ENCODE measurements around the gene SMS.
"Not testable (repeated sequence)": the region's sequence is repeated elsewhere in the genome, so short reads cannot be mapped to it uniquely, and the experiment has no call there.

The SMS gene

DNA sequence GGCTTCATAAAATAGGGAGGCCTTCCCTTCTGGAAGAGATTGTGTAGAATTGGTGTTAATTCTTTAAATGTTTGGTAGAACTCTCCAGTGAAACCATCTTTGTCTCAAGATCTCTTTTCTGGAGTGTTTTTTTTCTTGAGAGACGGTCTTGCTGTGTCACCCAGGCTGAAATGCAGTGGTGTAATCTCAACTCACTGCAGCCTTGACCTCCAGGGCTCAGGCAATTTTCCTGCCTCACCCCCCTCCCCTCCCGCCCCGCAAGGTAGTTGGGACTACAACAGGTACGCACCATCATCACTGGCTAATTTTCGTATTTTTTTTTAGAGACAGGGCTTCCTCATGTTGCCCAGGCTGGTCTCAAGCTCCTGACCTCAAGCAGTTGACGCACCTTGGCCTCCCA, 12.1 kb downstream of the SMS start:
- DNase-seq (ENCODE audit: low read depth), result no peak

- not testable (repeated sequence) for DNase-seq (ENCODE audit: low read depth)
These were observed 12.8 kb downstream of the SMS start for GRCh38 chrX:21953195-21953830.

GRCh38 chrX:21955403-21956189, 15.1 kb downstream of the SMS start:
- DNase-seq (ENCODE audit: low read depth), result no peak

DNA sequence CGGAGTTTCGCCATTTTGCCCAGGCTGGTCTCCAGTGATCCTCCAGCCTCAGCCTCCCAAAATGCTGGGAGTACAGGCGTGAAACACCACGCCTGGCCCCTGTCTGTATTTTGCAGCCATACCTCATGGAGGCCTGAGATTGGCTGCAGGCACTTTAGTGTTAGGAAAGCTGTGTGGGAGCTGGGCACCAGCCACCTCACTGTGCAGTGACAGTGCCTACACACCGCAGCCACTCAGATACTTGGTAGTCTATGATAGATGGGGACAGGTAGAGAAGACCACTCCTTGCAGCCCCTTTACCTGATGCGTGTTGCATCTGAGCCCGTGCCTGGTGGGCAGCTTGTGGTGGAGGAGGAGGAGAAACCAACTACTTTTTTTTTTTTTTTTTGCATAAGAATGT, 16.3 kb downstream of the SMS start:
- no peak for DNase-seq (ENCODE audit: low read depth)

DNA sequence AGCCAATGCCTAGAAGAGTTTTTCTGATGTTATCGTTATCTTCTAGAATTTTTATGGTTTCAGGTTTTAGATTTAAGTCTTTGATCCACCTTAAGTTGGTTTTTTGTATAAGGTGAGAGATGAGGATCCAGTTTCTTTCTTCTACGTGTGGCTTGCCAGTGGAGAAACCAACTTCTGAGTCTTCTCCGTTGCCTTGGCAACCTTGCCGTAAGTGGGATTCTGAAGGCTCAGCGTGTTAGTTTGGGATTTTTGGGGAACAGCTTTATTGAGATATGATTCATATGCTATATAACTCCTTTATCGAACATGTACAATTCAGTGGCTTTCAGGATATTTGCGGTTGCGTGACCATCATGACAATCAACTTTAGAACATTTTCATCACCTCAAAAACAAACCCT, 17.7 kb downstream of the SMS start:
- no peak for DNase-seq (ENCODE audit: low read depth)

- DNase-seq (ENCODE audit: low read depth), result no peak
These were observed 18.4 kb downstream of the SMS start for GRCh38 chrX:21958916-21959315.

DNA sequence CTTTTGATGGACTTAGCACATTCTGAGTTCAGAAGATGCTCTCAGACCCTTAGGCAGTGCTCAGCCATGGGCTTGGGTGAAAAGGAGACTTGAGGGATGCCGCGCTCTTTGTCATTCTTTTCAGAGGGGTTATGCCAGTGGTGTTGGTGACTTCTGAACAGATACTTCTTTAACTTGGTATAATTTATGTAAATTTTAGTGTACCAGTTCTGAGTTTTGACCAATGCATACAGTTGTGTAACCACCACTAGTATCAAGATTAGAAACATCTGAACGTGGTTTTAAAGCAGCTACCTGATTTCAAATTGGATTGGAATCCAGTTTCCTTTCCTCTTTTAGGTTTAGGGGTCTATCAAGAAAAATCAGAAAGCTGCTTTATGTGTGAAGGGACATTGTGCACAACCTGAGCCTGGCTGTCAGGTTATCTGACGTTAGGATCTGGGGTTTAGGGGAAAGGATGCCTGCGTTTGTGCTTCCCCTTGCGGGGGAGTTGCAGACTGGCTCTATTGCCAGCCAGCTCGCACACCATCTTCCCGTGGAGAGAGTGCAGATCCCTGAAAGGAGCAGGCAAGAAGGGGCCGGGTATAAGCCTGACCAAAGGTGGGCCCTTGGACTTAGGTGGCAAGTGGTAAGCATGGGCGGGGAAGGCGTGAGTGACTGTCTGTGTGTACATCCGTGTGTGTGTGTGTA, 19.0 kb downstream of the SMS start:
- no peak for DNase-seq (ENCODE audit: low read depth)

- no peak for DNase-seq (ENCODE audit: low read depth)
These were observed 20.3 kb downstream of the SMS start for GRCh38 chrX:21960569-21961541.

- DNase-seq (ENCODE audit: low read depth), result no peak
These were observed 21.9 kb downstream of the SMS start for GRCh38 chrX:21962361-21962760.

GRCh38 chrX:21963269-21963668, 22.8 kb downstream of the SMS start:
- DNase-seq (ENCODE audit: low read depth), result no peak

- DNase-seq (ENCODE audit: low read depth), result no peak
These were observed 23.4 kb downstream of the SMS start for GRCh38 chrX:21963731-21964405.

DNA sequence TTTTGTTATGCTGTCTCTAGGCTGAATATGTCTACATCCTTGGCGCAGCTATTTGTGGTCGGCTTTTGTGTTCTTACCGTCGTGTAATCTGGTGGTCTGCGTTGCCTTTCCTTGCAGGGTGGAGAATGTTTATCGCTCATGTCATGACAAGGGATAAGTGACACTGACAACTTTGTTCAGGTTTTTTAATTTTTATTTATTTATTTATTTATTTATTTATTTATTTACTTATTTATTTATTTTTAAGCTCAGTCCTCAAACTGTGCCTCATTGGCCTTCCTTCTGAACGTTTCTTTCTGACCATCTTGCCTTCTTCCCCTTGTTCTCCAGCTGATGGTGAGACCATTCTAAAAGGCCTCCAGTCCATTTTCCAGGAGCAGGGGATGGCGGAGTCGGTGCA, 26.4 kb downstream of the SMS start:
- DNase-seq (ENCODE audit: low read depth), result no peak

DNA sequence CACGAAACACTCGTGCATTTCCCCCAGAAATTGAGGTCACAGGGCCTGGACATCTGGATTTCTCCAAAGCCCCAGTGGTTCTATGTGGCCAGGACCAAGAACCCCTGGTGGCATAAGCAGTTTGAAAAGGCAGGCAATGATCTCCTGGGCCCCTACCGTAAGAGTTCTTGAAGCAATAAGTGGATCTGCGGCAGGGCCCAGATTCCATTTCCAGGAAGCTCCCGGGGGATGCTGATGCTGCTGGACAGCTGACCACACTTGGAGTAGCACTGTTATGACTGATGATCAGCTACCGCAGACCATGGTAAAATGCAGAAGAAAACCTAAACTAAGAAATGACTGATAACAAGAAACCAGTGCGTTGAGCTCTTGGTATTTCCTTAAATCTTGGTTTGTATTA, 27.8 kb downstream of the SMS start:
- DNase-seq (ENCODE audit: low read depth), result no peak

DNA sequence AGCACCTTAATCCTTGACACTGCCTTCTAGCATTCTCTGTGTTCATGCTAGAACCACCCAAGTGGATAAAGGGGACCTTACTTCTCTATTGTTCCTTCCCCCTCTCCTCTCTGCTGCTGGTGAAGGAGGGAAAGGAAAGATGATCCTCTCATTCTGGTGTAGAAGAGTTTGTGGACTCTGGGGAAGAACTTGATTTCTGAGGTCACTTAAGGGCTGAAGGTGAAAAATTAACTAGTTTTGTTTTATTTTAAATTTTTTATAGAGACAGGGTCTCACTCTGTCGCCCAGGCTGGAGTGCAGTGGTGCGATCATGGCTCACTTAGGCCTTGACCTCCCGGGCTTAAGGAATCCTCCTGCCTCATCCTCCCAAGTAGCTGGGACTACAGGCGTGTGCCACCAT, 29.8 kb downstream of the SMS start:
- DNase-seq (ENCODE audit: low read depth), result no peak

DNA sequence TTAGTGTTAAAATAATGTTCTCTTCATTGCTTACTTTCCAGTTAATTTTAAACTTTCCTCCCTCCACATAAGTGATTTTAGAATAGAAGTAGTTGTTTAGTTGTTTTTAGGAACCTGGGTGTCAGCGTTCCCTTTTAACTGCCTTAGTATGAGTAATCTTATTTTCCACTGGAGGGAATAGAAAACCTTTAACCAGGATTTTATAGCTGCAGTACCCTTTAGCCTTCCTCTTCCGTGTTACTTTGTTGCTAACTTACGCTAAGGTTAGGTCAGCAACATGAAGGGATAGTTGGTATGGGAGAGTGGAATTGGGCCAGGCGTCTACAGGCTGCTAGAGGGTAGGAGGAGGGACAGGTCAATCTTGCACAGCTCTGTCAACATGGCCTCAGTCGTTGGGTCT, 31.5 kb downstream of the SMS start:
- no peak for DNase-seq (ENCODE audit: low read depth)

GRCh38 chrX:21972721-21973120, 32.2 kb downstream of the SMS start:
- peak; percentile 17 for DNase-seq (ENCODE audit: low read depth)

- no peak for DNase-seq (ENCODE audit: low read depth)
These were observed 33.0 kb downstream of the SMS start for GRCh38 chrX:21973321-21974010.

GRCh38 chrX:21974011-21974385, 33.5 kb downstream of the SMS start:
- no peak for DNase-seq (ENCODE audit: low read depth)

GRCh38 chrX:21975242-21975641, 34.7 kb downstream of the SMS start:
- no peak for DNase-seq (ENCODE audit: low read depth)

DNA sequence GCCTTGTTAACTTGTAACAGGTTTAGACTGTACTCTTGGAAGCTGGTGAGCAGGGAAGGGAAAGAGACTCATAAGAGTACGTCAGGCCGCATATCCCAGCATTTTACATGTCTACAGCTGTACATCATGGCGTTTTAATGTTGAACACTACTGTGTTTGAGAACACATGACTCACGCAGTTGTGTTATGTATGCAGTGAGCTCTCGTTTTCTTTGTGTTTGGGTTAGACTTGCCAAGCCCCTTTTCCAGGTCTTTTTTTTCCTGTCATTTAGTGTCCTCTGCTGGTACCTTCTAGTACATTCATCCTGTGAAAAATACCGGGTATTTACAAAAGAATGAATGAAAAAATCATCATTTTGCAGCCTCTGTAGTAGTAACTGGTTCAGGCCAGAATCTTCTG, 35.3 kb downstream of the SMS start:
- DNase-seq (ENCODE audit: low read depth), result no peak

DNA sequence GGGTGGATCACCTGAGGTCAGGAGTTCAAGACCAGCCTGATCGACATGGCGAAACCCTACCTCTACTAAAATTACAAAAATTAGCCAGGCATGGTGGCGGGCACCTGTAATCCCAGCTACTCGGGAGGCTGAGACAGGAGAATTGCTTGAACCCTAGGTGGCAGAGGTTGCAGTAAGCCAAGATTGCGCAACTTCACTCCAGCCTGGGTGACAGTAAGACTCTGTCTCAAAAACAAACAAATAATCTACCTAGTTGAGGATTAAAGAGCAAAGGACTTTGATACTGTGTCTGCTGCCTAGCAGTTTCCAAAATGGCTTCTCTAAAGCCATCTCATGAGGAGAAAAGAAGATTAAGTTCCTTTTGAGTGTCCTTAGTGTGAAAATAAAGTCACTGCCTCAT, 37.8 kb downstream of the SMS start:
- DNase-seq (ENCODE audit: low read depth), result no peak

Data from T follicular helper cell (primary cell).